Neural cell (in vitro differentiated cells): ENCODE measurements around the gene BMP2K. TPM values are rescaled to one million over a fixed set of nuclear protein-coding genes. Genes with fewer than 3 reads are reported as not detected.

ENCODE experiments used
- H2AFZ ChIP-seq: fragments of 200-600, 300-800 bp; sonication (generic), shearing (Covaris generic); 2 replicates; pipeline ENCODE4 v1.6.0; 2014; ENCODE audit warnings: low read depth, mild to moderate bottlenecking, antibody characterized with exemption, low read length, moderate library complexity
- H3F3A ChIP-seq: fragments of 200-600 bp; shearing (Covaris generic); 2 replicates; pipeline ENCODE4 v1.6.1; 2016; ENCODE audit warnings: mild to moderate bottlenecking, moderate library complexity, mixed read lengths, antibody characterized with exemption, low read length; ENCODE audit not compliant: insufficient read depth, poor library complexity, severe bottlenecking
- H3K27ac ChIP-seq: fragments of 200-600, 300-800 bp; sonication (generic), shearing (Covaris generic); 2 replicates; pipeline ENCODE4 v1.5.1; 2014; ENCODE audit warnings: mild to moderate bottlenecking, low read length, moderate library complexity
- H3K27me3 ChIP-seq: fragments of 300-800, 200-600 bp; sonication (generic), shearing (Covaris generic); 2 replicates; pipeline ENCODE4 v1.6.0; 2014; ENCODE audit warnings: mild to moderate bottlenecking, low read depth, low read length, moderate library complexity; ENCODE audit not compliant: insufficient read depth
- H3K36me3 ChIP-seq: fragments of 300-800, 200-600 bp; sonication (generic), shearing (Covaris generic); 2 replicates; pipeline ENCODE4 v1.5.1; 2014; ENCODE audit warnings: mild to moderate bottlenecking, antibody characterized with exemption, low read length, moderate library complexity; ENCODE audit not compliant: insufficient read depth
- H3K4me2 ChIP-seq: fragments of 300-800, 200-600 bp; sonication (generic), shearing (Covaris generic); 2 replicates; pipeline ENCODE4 v1.6.0; 2014; ENCODE audit warnings: mild to moderate bottlenecking, low read length
- H3K4me3 ChIP-seq: fragments of 300-800, 200-600 bp; sonication (generic), shearing (Covaris generic); 2 replicates; pipeline ENCODE4 v1.5.1; 2014; ENCODE audit warnings: mild to moderate bottlenecking, low read length, moderate library complexity
- H3K79me2 ChIP-seq: fragments of 200-600 bp; shearing (Covaris generic); replicated peaks from 2 replicates; pipeline ENCODE4 v1.6.0; 2014; ENCODE audit warnings: mild to moderate bottlenecking, low read length, moderate library complexity; ENCODE audit not compliant: insufficient read depth
- H3K9ac ChIP-seq: fragments of 300-800, 200-600 bp; sonication (generic), shearing (Covaris generic); 2 replicates; pipeline ENCODE4 v1.6.1; 2016; ENCODE audit warnings: mild to moderate bottlenecking, low read length, mixed read lengths
- H3K9me2 ChIP-seq: fragments of 200-600 bp; shearing (Covaris generic); 2 replicates; pipeline ENCODE4 v1.6.1; 2016; ENCODE audit warnings: mild to moderate bottlenecking, low read length, mixed read lengths; ENCODE audit not compliant: insufficient read depth
- H3K9me3 ChIP-seq: fragments of 200-600, 300-800 bp; sonication (generic), shearing (Covaris generic); 2 replicates; pipeline ENCODE4 v1.6.1; 2016; ENCODE audit warnings: mild to moderate bottlenecking, mixed run types, low read length, moderate library complexity, mixed read lengths
- H4K20me1 ChIP-seq: fragments of 200-600 bp; shearing (Covaris generic); 2 replicates; pipeline ENCODE4 v1.6.1; 2016; ENCODE audit warnings: mild to moderate bottlenecking, mixed run types; ENCODE audit not compliant: insufficient read depth
- CTCF ChIP-seq: fragments of 450-650 bp; IDR thresholded peaks from 2 replicates; pipeline ENCODE4 v1.5.1; 2014; ENCODE audit warnings: antibody characterized with exemption, mild to moderate bottlenecking, moderate library complexity; ENCODE audit not compliant: poor library complexity, severe bottlenecking
- EP300 ChIP-seq: fragments of 450-650 bp; conservative IDR thresholded peaks from 2 replicates; pipeline ENCODE4 v1.6.1; 2014; ENCODE audit warnings: antibody characterized with exemption, mild to moderate bottlenecking, moderate library complexity; ENCODE audit not compliant: poor library complexity, severe bottlenecking
- EZH2 ChIP-seq: fragments of 200-600, 300-800 bp; shearing (Covaris generic), sonication (generic); IDR thresholded peaks from 2 replicates; pipeline ENCODE4 v1.6.1; 2014; ENCODE audit warnings: antibody characterized with exemption, low read length, borderline replicate concordance, mild to moderate bottlenecking; ENCODE audit not compliant: insufficient read depth, poor library complexity, severe bottlenecking
- POLR2AphosphoS5 ChIP-seq: IDR thresholded peaks from 2 replicates; pipeline ENCODE4 v1.6.1; 2012
- REST ChIP-seq: IDR thresholded peaks from 2 replicates; pipeline ENCODE4 v1.6.1; 2012; ENCODE audit warnings: borderline replicate concordance
- SMC3 ChIP-seq: fragments of 450-650 bp; conservative IDR thresholded peaks from 2 replicates; pipeline ENCODE4 v1.6.1; 2014; ENCODE audit warnings: antibody characterized with exemption, mild to moderate bottlenecking, moderate library complexity; ENCODE audit not compliant: poor library complexity
- TAF1 ChIP-seq: IDR thresholded peaks from 2 replicates; pipeline ENCODE4 v1.6.1; 2012; ENCODE audit warnings: low read depth
- polyA plus RNA-seq: library from polyadenylated mRNA; depleted of rRNA; stranded (reverse); fragments of >200 nt; gene quantifications from 2 replicates; pipeline ENCODE4 v1.2.3, GENCODE V29; 2014

Gene BMP2K
- polyA plus RNA-seq, 1 donor from 2014 or later, result 14.7 TPM

DNA sequence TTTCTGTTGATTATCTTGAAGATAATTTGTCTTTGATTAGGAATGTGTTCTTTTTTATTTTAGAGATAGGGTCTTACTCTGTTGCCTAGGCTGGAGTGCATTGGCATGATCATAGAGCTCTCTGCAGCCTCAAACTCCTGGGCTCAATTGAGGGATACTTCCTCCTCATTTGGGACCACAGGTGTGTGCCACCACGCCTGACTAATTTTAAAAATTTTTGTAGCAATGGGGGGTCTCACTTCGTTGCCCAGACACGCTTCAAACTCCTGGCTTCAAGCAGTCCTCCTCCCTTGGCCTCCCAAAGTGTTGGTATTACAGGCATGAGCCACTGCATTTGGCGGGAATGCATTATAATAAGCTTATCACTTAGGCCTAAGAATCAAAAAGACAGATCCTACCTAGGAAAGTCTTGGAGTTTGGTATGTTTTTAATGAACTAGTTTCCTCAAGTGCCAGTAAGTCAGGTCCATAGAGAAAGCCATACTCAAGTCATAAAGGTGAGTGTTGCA is 21.7 kb downstream of the BMP2K start:
- H3K27me3 ChIP-seq, result no peaks in the 10 kb centered on the region
- H3F3A ChIP-seq, result no peaks in the 10 kb centered on the region
- H3K9me2 ChIP-seq, result no peaks in the 10 kb centered on the region
- H3K4me3 ChIP-seq, result no peak overlapping the region
- TF ChIP-seq EZH2, result no peak
- TF ChIP-seq EP300, result no peak
- TF ChIP-seq TAF1, result no peak
- no peak for TF ChIP-seq POLR2AphosphoS5
- no peak for TF ChIP-seq REST
- TF ChIP-seq CTCF, result no peak
- no peak for TF ChIP-seq SMC3
- no peaks in the 10 kb centered on the region for H3K36me3 ChIP-seq
- no peak overlapping the region for H3K27ac ChIP-seq
- H3K9me3 ChIP-seq, result no peaks in the 10 kb centered on the region
- H2AFZ ChIP-seq, result no peak overlapping the region
- no peak overlapping the region for H3K9ac ChIP-seq
- H4K20me1 ChIP-seq, result no peaks in the 10 kb centered on the region
- H3K79me2 ChIP-seq, result peaks cover 9% of the 10 kb centered on the region
- H3K4me2 ChIP-seq, result no peak overlapping the region

- Histone ChIP-seq H3K4me3 (no peak overlapping the region), H3K9me2 (no peaks in the 10 kb centered on the region), H3K9me3 (no peaks in the 10 kb centered on the region), H4K20me1 (no peaks in the 10 kb centered on the region), H3K4me2 (no peak overlapping the region), H3K79me2 (peaks cover 9% of the 10 kb centered on the region), H2AFZ (no peak overlapping the region), H3K27me3 (no peaks in the 10 kb centered on the region), H3K27ac (no peak overlapping the region), H3F3A (no peaks in the 10 kb centered on the region), H3K36me3 (no peaks in the 10 kb centered on the region), H3K9ac (no peak overlapping the region)
- TF ChIP-seq CTCF (no peak), POLR2AphosphoS5 (no peak), TAF1 (no peak), SMC3 (no peak)
These were observed 23.7 kb downstream of the BMP2K start for GRCh38 chr4:78799551-78800495.
